ENCODE measurements around the gene RAB31.

- TF ChIP-seq, protein P1, sequence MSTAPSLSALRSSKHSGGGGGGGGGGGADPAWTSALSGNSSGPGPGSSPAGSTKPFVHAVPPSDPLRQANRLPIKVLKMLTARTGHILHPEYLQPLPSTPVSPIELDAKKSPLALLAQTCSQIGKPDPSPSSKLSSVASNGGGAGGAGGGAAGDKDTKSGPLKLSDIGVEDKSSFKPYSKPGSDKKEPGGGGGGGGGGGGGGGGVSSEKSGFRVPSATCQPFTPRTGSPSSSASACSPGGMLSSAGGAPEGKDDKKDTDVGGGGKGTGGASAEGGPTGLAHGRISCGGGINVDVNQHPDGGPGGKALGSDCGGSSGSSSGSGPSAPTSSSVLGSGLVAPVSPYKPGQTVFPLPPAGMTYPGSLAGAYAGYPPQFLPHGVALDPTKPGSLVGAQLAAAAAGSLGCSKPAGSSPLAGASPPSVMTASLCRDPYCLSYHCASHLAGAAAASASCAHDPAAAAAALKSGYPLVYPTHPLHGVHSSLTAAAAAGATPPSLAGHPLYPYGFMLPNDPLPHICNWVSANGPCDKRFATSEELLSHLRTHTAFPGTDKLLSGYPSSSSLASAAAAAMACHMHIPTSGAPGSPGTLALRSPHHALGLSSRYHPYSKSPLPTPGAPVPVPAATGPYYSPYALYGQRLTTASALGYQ (CRISPR knock-in tag; IDR thresholded peaks at IDR 0.05) = no peak
- TF ChIP-seq ZBTB7A (CRISPR knock-in tag; IDR thresholded peaks at IDR 0.05) (no peak), PRPF4 (IDR thresholded peaks at IDR 0.05; ENCODE audit: low read depth, low read length, poor library complexity, severe bottlenecking) (no peak), AFF4 (CRISPR knock-in tag; IDR thresholded peaks at IDR 0.05) (no peak), SIN3A (IDR thresholded peaks at IDR 0.05; ENCODE audit: borderline replicate concordance, low read depth, low read length) (no peak), MTA1 (CRISPR knock-in tag; IDR thresholded peaks at IDR 0.05; ENCODE audit: borderline replicate concordance) (no peak)
Measured at GRCh38 chr18:9831723-9832199, 123.7 kb downstream of the RAB31 start.
